Inferior parietal cortex (tissue), 1 donor: ENCODE measurements around the gene TBC1D5.

Source experiments
- DNase-seq: peaks from one replicate; pipeline ENCODE4 v3.0.0-alpha.2; 2016; ENCODE audit errors: extremely low spot score

TBC1D5 gene

DNA sequence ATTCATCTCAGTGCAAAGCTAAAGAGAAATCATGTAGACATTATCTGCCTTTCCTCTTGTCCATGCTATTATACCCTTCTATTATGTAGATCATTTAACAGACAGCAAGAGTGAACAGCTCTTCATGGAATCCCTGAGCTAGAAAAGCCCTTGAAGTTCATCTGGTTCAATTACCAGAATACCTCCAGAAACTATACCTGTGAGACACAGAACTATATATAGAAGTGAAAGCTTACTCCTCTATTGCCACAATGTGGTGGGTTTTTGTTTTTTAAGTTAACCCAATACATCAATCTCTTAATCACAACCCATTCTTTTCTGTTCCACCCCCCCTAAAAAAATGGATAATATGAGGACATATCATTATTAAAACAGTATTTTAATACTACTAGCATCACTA lies 510.0 kb downstream of the TBC1D5 start:
- DNase-seq, result no peak

- no peak for DNase-seq
These were observed 510.7 kb downstream of the TBC1D5 start for GRCh38 chr3:17231537-17232261.

DNA sequence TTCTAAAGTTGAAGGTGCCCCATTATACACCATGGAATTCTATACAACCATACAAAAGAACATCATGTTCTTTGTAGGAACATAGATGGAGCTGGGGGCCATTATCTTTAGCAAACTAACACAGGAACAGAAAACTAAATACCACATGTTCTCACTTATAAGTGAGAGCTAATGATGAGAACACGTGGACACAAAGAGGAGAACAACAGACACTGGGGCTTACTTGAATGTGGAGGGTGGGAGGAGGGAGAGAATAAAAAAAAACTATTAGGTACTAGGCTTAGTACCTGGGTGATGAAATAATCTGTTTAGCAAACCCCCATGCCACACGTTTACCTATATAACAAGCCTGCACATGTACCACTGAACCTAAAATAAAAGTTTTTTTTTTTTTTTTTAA lies 515.0 kb downstream of the TBC1D5 start:
- no peak for DNase-seq

DNA sequence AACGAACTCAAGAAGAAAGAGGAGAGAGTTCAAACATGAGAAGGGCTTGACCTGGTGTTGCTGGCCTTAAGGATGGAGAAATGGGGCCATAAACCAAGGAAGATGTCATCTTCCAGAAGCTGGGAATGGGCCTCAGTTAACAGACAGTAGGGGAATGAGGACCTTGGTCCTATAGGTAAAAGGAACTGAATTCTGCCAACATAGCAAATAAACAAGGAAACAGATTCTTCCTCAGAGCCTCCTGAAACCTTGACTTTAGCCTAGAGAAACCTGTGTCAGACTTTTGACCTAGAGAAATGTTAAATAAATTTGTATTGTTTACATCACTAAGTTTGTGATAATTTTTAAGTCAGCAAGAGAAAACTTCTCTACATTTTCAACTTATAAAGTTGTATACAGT lies 520.9 kb downstream of the TBC1D5 start:
- no peak for DNase-seq

DNA sequence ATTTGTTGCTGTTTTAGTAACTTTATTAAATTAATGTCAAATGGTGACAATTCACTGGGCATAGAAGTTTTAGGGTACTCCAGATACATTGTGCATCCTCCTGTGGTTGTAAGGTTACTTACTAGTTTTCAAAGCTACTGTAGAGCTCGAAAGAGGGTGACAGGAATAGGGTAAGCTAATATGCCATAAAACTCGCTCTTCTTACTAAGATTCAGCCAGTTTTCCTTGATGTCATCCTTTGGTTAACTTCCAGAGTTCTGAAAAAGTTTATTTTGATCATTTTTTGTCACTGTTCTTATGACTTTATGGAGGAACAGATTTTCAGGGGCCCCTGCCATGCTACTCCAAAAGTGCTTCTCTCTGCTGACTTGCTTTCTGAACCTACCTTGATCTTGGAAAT lies 522.8 kb downstream of the TBC1D5 start:
- no peak for DNase-seq

- DNase-seq, result no peak
These were observed 523.8 kb downstream of the TBC1D5 start for GRCh38 chr3:17218587-17218986.

- DNase-seq, result no peak
These were observed 524.8 kb downstream of the TBC1D5 start for GRCh38 chr3:17217588-17217987.

- no peak for DNase-seq
These were observed 529.3 kb downstream of the TBC1D5 start for GRCh38 chr3:17213102-17213501.

DNA sequence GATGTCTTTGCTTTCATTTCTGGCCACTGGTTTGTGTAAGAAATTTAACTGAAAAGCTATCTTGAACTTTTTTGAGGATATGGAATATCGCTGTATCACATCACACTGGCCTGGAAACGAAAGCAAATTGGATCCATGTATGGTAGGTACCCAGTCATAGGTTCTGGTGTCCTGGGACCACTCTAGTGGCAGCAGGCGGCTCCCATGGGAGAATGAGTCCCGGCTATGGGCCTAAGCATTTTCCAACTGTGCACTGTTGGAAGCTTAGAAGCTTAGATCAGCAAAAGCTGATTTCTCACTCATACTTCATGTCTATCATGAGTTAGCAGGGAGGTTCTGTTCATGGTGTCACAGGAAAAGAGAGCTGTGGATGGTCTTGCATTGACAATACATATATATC lies 534.5 kb downstream of the TBC1D5 start:
- no peak for DNase-seq

GRCh38 chr3:17207019-17207418 lies 535.4 kb downstream of the TBC1D5 start:
- DNase-seq, result no peak

DNA sequence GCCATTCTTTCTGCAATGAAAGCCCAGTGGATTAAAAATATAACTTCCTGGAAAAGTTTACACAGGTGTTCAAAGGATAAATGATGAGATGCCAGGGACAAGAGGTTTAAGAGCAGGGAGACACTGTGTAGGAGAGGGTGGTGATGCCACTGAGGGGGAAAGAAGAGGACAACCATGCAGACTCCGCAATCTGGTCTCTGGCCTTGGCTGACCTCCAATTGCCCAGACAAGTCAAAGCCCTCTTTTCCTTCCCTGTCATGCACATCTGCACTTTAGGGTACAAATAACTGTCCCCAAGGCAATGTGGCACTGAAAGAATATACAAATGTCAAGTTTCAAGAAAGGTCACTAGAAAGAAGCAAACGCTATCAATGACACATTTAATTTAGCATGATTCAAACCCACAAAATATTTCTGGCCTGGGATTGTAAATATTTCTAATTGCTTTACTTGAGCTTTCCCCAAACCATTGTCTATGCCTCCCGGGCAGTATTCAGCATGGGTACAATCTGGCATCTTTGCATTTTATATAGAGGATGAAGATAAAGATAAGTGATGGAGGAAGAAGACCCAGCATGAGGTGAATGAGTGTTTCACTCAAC lies 538.3 kb downstream of the TBC1D5 start:
- no peak for DNase-seq

GRCh38 chr3:17201538-17201937 lies 540.9 kb downstream of the TBC1D5 start:
- DNase-seq, result no peak

GRCh38 chr3:17195856-17196604 lies 546.4 kb downstream of the TBC1D5 start:
- peak; percentile 73 for DNase-seq

- peak; percentile 73 for DNase-seq
These were observed 547.2 kb downstream of the TBC1D5 start for GRCh38 chr3:17195192-17195611.

DNA sequence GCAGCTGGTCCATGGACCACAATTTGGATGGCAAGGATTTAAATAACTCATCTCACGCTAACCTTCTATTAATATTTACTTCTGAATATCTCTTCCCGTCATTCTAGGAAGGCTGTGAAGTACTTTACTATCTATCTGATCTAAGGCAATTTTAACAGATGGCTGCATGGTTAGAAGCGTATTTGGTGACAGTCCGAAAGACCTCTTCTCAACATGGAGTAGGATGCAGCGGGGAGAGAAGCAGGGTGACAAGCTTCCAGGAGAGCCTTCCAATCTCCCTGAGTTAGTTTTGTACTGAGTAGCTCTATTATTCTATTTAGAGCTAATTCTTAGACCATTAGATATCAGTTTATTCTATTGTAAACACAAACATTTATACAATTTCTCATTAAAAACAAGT lies 548.3 kb downstream of the TBC1D5 start:
- no peak for DNase-seq

DNA sequence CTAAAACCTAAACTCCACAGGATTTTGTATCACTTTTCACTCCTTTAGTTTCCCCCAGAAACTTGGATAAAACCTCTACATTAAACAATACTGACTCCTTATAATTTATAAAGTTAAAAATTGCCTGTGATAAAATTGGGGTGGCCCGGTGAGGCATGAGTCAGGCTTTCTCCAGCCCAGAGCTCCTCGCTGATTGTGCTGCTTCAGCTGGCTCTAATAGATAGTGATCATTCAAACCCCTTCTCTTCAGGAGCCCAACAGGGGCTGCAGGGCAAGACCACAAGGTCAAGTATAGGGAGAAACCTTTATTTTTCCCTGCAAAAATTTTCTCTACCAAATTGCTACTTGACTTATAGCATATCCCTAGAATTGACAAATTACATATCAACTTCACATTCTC lies 549.4 kb downstream of the TBC1D5 start:
- no peak for DNase-seq

GRCh38 chr3:17190353-17191078 lies 551.9 kb downstream of the TBC1D5 start:
- DNase-seq, result peak; percentile 69

GRCh38 chr3:17188378-17188777 lies 554.1 kb downstream of the TBC1D5 start:
- no peak for DNase-seq

DNA sequence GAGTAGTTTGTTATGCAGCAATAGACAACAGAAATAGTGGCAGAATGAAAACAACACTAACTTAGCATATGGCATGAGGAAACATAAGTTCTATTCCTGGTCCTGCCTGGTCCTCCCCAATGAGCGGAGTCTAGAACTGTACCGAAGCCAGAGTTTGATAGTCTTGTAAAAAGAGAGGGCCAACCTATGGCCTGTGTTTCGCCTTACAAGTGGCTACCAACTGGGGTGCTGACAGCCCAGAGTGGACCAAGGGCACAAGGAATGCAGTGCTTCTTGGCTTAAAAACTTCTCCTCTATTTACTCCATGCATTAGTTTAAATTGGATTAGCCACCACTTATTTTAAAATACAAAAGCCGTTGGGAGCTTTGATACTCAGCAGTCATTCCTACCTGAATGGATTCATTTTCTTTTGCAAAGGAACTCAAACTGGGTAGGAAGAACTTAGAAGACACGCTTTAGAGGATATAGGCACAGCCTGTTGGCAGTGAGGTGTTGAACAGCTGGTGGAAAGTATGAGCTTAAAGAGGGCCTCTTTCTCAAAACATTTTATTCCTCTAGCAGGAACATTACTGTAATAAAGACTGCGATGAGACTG lies 554.7 kb downstream of the TBC1D5 start:
- no peak for DNase-seq

DNA sequence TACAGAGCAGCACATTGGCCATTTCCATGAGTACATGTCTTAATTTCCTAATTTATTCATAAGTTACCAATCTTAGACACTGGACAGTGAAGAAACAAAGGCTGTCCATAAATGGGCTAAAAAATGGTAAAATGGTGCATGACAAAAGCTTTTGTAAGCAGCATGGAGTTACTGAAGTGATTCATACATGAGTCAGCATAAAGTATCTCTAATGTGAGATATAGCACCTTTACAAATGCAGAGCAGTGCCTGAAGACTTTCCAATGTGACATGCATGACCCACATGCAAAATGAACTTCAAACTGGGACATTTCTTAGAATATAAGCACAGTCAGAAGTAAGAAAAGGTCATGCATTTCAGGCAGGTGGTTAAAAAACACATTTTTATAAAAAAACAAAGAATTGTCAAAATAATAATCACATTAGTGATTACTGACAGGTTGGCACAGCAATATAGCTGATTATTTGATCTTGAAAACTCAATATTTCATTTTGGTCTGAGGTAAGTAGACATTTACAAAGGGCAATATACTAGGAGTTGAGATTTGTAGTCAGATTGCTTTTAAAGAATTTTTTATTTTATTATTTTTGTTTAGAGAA lies 558.4 kb downstream of the TBC1D5 start:
- no peak for DNase-seq

DNA sequence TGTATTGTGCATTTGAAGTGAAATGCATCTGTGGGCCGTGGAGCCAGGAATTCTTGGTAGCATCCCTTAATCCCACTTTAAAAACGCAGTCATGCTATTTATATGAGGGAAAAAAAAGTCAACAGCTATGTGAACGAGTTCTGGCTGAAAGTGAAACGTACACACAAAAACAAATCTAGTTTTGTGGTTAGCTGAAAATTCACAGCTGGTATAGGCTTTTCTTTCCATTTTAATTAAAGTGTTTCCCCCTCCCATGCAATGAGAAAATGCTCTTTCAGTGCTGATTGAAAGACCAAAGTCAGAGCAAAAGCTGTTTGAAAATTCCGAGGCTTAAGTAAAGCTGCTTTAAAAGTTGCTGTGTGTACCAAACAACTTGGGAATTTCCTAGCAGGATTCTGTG lies 560.3 kb downstream of the TBC1D5 start:
- no peak for DNase-seq
